ENCODE data around the gene TEKTIP1.
A peak's percentile ranks its signal among the peaks of the same experiment; 100 is the strongest.
"Not testable (repeated sequence)": the region's sequence is repeated elsewhere in the genome, so short reads cannot be mapped to it uniquely, and the experiment has no call there.

TEKTIP1 gene

GRCh38 chr19:3557461-3558248, 18.7 kb downstream of the TEKTIP1 start, which contains the start of gene MFSD12:
Gene MFSD12 (minus strand): TSS chr19:3557586. CDS start chr19:3557403, 183 bp downstream.
- DNase-seq (ENCODE audit: low read depth), result peak; percentile 95

DNA sequence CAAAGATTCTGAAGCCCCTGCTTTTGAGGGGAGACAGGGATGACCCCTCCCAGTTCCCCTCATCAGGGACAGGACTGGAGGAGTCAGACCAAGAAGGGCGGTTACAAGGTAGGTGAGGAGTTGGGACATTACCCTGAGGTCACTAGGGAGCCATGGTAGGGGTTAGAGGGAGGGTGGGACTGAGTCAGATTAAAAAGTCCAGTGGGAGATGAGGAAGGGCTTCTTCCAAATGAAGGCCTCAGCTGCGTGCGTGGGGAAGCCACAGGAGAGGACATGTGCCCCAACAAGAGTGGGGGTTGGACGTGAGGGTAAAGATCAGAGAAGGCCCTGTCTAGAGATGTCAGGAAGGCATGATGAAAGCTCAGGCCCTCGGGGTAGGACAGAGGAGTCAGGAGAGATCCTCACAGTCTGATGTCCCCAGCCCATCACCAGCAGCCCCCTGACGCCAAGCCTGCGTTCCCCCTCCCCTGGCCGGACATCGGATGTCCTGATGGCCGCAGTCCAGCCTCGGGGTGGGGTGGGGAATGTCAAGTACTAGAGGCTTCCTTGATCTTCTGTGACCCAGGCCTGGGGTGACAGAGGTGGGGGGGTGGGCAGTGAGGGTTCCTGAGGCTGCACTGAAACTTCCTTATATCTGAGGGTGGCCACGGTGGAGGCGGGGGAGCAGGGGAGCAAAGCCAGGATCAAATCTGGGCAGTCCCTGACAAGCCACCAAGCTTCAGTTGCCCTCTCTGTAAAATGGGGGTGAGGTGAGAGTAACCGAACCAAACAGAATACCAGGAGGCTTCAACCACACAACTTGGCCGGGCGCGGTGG, 24.9 kb downstream of the TEKTIP1 start:
- no peak for DNase-seq (ENCODE audit: low read depth)

GRCh38 chr19:3565139-3565538, 26.2 kb downstream of the TEKTIP1 start:
- no peak for DNase-seq (ENCODE audit: low read depth)

- DNase-seq (ENCODE audit: low read depth), result not testable (repeated sequence)
These were observed 31.1 kb downstream of the TEKTIP1 start for GRCh38 chr19:3570042-3570441.

DNA sequence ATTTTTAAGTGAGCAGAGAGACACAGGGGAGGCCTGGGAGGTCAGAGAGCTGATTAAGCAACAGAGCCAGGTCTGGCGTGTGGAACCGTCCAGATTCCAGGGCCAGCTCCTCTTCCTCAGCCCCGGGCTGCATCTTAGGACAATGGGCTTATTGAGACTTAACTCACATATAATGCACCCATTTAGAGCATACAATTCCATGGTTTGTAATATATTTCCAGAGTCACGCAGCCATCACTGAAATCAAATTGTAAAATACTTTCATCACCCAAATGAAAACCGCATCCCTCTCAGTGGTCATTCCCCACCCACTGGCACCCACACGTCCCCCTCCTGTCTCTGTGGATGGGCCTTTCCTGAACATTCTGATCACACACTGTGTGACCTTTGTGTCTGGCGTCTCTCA, 31.6 kb downstream of the TEKTIP1 start:
- no peak for DNase-seq (ENCODE audit: low read depth)

GRCh38 chr19:3572132-3572854, 33.3 kb downstream of the TEKTIP1 start:
- DNase-seq (ENCODE audit: low read depth), result peak; percentile 96

- DNase-seq (ENCODE audit: low read depth), result no peak
These were observed 33.8 kb downstream of the TEKTIP1 start, which contains the start of gene HMG20B for GRCh38 chr19:3572855-3573161. Gene HMG20B (plus strand): TSS chr19:3572944. CDS start chr19:3573310, 366 bp downstream.

DNA sequence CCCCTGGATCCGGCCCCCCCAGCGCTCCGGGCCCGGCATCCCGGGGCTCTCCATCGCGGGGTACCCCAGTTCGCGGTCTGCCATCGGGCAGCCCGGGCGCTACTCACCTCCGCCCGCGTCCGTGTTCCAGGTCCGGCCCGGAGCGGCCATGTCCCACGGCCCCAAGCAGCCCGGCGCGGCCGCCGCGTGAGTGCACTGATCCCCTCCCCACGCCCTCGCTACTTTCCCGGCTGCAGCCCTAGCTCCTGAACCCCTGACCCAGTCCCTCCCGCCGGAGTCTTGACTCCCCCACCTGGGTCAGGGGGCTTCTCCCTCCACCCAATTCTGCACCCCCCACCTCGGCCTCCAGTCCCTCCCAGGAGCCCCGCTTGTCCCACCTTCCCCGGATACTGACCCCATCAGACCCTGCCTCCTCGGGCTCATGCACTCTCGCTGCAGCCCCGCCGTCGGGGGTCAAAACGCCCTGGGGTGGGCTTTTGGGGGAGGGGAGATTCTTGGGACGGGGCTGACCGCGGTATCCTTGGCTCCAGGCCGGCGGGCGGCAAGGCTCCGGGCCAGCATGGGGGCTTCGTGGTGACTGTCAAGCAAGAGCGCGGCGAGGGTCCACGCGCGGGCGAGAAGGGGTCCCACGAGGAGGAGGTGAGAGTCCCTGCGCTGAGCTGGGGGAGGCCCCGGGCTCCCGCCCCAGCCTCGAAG, 34.3 kb downstream of the TEKTIP1 start:
- DNase-seq (ENCODE audit: low read depth), result no peak

GRCh38 chr19:3573858-3574637, 35.1 kb downstream of the TEKTIP1 start:
- DNase-seq (ENCODE audit: low read depth), result peak; percentile 58

GRCh38 chr19:3575260-3575741, 36.3 kb downstream of the TEKTIP1 start:
- no peak for DNase-seq (ENCODE audit: low read depth)

DNA sequence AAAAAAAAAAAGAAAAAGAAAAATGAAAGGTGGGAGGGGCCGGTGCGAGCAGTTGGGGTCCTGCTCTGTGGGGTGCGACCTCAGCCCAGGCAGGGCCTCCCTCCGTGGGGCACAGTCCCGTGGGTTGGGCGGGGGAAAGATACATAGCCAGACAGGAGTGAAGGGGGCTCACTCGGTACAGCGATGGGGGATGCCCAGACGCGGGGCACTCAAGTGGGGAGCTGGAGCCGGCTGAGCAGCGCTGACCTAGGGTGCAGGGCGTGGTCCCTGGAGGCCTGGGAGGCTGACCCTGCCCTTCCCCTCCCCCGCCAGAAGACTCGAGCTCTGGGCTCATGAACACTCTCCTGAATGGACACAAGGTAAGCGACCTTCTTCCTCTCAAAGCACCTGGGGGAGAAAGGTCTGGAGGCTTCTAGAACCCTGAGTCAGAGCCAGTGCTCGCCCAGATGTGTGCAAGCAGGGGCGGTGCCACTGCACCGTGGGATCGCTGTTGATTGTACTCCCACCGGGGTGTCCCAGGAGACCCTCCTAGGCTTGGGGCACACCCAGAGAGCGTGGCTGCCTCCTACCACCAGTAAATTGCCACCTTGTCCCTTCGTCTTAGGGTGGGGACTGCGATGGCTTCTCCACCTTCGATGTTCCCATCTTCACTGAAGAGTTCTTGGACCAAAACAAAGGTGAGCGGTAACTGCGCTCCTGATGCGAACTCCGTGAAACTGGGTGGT, 37.1 kb downstream of the TEKTIP1 start:
- DNase-seq (ENCODE audit: low read depth), result no peak

- no peak for DNase-seq (ENCODE audit: low read depth)
These were observed 37.9 kb downstream of the TEKTIP1 start for GRCh38 chr19:3576696-3577443.

- DNase-seq (ENCODE audit: low read depth), result no peak
These were observed 38.9 kb downstream of the TEKTIP1 start for GRCh38 chr19:3577723-3578344.

DNA sequence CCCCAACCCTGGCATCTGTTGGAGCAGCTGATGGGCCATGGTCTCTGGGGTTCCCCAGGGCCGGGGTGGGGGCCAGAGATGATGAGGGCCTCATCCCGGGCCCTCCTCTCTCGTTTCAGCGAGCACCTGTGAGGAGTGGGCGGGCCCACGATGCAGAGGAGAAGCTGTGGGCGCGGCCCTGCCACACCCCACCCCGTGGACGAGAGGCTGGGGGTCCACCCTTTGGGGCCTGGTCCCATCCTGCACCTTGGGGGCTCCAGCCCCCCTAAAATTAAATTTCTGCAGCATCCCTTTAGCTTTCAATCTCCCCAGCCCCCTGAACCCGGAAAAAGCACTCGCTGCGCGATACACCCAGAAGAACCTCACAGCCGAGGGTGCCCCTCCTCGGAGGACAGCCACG, 39.4 kb downstream of the TEKTIP1 start:
- no peak for DNase-seq (ENCODE audit: low read depth)

DNA sequence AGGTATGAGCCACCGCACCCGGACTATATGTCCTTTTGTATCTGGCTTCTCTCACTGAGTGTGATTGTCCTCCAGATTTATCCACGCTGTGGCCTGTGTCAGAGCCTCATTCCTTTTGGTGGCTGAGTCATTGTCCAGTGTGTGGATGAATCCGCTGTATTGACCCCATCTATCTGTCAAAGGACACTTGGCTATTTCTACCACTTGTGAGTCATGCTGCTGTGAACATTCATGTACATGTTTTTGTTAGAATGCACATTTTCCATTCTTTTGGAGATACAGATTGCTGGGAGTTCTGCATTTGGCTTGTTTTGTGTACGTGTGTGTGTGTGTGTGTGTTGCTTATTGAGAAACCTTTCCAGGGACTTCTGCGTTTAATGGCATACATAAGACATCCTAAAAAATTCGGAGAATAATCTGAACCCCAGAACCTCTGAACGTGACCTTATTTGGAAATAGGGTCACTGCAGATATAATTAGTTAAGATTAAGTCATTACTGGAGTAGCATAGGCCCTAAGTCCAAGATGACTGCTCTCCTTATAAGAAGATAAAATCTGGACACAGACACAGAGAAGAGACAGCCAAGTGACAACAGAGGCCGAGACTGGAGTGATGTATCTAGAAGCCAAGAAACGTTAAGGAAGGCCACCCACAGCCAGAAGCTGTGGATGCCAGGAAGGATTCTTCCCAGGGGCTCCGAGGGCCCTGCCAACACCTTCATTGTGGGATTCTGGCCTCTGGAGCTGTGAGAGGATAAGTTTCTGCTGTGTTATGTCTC, 41.4 kb downstream of the TEKTIP1 start:
- no peak for DNase-seq (ENCODE audit: low read depth)

DNA sequence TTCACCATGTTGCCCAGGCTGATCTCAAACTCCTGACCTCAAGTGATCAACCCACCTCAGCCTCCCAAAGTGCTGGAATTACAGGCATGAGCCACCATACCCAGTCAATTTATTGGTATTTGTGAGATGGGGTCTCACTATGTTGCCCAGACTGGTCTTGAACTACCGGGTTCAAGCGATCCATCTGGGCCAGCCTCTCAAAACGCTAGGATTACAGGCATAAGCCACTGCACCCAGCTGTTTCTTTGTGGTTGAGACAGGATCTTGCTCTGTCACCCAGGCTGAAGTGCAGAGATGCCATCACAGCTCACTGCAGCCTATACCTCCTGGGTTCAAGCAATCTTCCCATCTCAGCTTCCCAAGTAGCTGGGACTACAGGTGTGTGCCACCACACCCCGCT, 42.8 kb downstream of the TEKTIP1 start:
- DNase-seq (ENCODE audit: low read depth), result not testable (repeated sequence)

DNA sequence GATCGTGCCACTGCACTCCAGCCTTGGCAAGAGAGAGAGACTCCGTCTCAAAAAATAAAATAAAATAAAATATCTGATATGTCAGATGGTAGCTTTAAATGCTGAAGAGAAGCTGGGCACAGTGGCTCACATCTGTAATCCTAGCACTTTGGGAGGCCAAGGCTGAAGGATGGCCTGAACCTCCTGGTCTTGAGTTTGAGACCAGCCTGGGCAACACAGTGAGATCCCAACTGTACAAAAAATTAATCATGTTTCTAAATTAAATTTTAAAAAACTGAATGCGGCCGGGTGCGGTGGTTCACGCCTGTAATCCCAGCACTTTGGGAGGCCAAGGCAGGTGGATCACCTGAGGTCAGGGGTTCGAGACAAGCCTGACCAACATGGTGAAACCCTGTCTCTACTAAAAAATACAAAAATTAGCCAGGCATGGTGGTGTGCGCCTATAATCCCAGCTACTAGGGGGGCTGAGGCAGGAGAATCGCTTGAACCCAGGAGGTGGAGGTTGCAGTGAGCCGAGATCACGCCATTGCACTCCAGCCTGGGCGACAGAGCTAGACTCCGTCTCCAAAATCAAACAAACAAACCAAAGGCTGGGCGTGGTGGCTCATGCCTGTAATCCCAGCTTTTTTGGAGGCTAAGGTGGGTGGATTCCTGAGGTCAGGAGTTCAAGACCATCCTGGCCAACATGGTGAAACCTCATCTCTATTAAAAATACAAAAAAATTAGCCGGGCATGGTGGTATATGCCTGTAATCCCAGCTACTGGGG, 45.2 kb downstream of the TEKTIP1 start:
- DNase-seq (ENCODE audit: low read depth), result not testable (repeated sequence)

Measured in stimulated activated CD8-positive, alpha-beta memory T cell treated with anti-CD3 and anti-CD28 coated beads, Interleukin-15, amount 100 ng/mL, for 24 hours (primary cell).